ENCODE data around the gene STOX1.
"Not testable (repeated sequence)": the region's sequence is repeated elsewhere in the genome, so short reads cannot be mapped to it uniquely, and the experiment has no call there.

STOX1 gene

GRCh38 chr10:68826764-68827591 is at the start of gene STOX1:
TSS of gene STOX1 (plus strand) at chr10:68827531. CDS start at chr10:68827624, 93 bp downstream.
- DNase-seq, result peak; percentile 63

- DNase-seq, result no peak
Observed at GRCh38 chr10:68781613-68782574, 45.4 kb upstream of the STOX1 start.

GRCh38 chr10:68784476-68784875 is 42.9 kb upstream of the STOX1 start:
- no peak for DNase-seq

GRCh38 chr10:68787813-68788212 is 39.5 kb upstream of the STOX1 start:
- DNase-seq, result no peak

GRCh38 chr10:68790476-68790875 is 36.9 kb upstream of the STOX1 start:
- DNase-seq, result no peak

- DNase-seq, result no peak
Observed at GRCh38 chr10:68792115-68792514, 35.2 kb upstream of the STOX1 start.

GRCh38 chr10:68795886-68796532 is 31.3 kb upstream of the STOX1 start:
- DNase-seq, result no peak

GRCh38 chr10:68796605-68797004 is 30.7 kb upstream of the STOX1 start:
- no peak for DNase-seq

- DNase-seq, result no peak
Observed at GRCh38 chr10:68800211-68800610, 27.1 kb upstream of the STOX1 start.

GRCh38 chr10:68804692-68805091 is 22.6 kb upstream of the STOX1 start:
- no peak for DNase-seq

GRCh38 chr10:68810830-68811229 is 16.5 kb upstream of the STOX1 start:
- DNase-seq, result not testable (repeated sequence)

- DNase-seq, result no peak
Observed at GRCh38 chr10:68811314-68812009, 15.9 kb upstream of the STOX1 start.

- no peak for DNase-seq
Observed at GRCh38 chr10:68812420-68812819, 14.9 kb upstream of the STOX1 start.

- no peak for DNase-seq
Observed at GRCh38 chr10:68813559-68813958, 13.8 kb upstream of the STOX1 start.

- no peak for DNase-seq
Observed at GRCh38 chr10:68816796-68817412, 10.4 kb upstream of the STOX1 start.

- DNase-seq, result not testable (repeated sequence)
Observed at GRCh38 chr10:68820359-68820758, 7.0 kb upstream of the STOX1 start.

- DNase-seq, result not testable (repeated sequence)
Observed at GRCh38 chr10:68822626-68823025, 4.7 kb upstream of the STOX1 start.

GRCh38 chr10:68827592-68827959 is 245 bp downstream of the STOX1 start:
- not testable (repeated sequence) for DNase-seq

- DNase-seq, result not testable (repeated sequence)
Observed at GRCh38 chr10:68828083-68828601, 811 bp downstream of the STOX1 start.

- no peak for DNase-seq
Observed at GRCh38 chr10:68828833-68829232, 1.5 kb downstream of the STOX1 start.

- no peak for DNase-seq
Observed at GRCh38 chr10:68829521-68829920, 2.2 kb downstream of the STOX1 start.

- no peak for DNase-seq
Observed at GRCh38 chr10:68829952-68830351, 2.6 kb downstream of the STOX1 start.
